GM23338 (cell line): Measurements from ENCODE around the gene CHST15. TPM values are rescaled to one million over a fixed set of nuclear protein-coding genes. Genes with fewer than 3 reads are reported as not detected.

Experiments used
- ATAC-seq: fragments of 200-7000 bp; cut with Tn5 transposase; 3 replicates; pipeline ENCODE4 v1.9.1; 2020
- DNase-seq: peaks from one replicate; pipeline ENCODE4 v3.0.0-alpha.2; 2015; ENCODE audit warnings: low spot score
- H2AFZ ChIP-seq: fragments of 200-600 bp; sonication (generic); 2 replicates; pipeline ENCODE4 v1.8.0; 2016; ENCODE audit warnings: antibody characterized with exemption, mild to moderate bottlenecking, moderate library complexity
- H3F3A ChIP-seq: fragments of 200-600 bp; sonication (generic); replicated peaks from 2 replicates; pipeline ENCODE4 v1.8.0; 2017; ENCODE audit warnings: antibody characterized with exemption, mixed run types, low read depth
- H3K27ac ChIP-seq: fragments of 200-600 bp; sonication (generic); 2 replicates; pipeline ENCODE4 v1.6.1; 2016; ENCODE audit warnings: low read depth
- H3K27me3 ChIP-seq: fragments of 200-600 bp; sonication (generic); 2 replicates; pipeline ENCODE4 v1.8.0; 2016; ENCODE audit warnings: mild to moderate bottlenecking, mixed run types, moderate library complexity; ENCODE audit not compliant: insufficient read depth
- H3K36me3 ChIP-seq: fragments of 200-600 bp; sonication (generic); 2 replicates; pipeline ENCODE4 v1.8.0; 2016; ENCODE audit warnings: mild to moderate bottlenecking; ENCODE audit not compliant: insufficient read depth
- H3K4me1 ChIP-seq: fragments of 200-600 bp; sonication (generic); 2 replicates; pipeline ENCODE4 v1.8.0; 2016; ENCODE audit warnings: mild to moderate bottlenecking, moderate library complexity; ENCODE audit not compliant: insufficient read depth
- H3K4me2 ChIP-seq: fragments of 200-600 bp; sonication (generic); 2 replicates; pipeline ENCODE4 v1.7.1; 2017; ENCODE audit warnings: mixed run types
- H3K4me3 ChIP-seq: fragments of 200-600 bp; sonication (generic); 2 replicates; pipeline ENCODE4 v1.6.1; 2016; ENCODE audit warnings: mixed run types
- H3K79me2 ChIP-seq: fragments of 200-600 bp; sonication (generic); replicated peaks from 2 replicates; pipeline ENCODE4 v1.8.0; 2017; ENCODE audit warnings: mild to moderate bottlenecking; ENCODE audit not compliant: insufficient read depth
- H3K9me2 ChIP-seq: fragments of 200-600 bp; sonication (generic); 2 replicates; pipeline ENCODE4 v1.8.0; 2017; ENCODE audit not compliant: insufficient read depth
- H4K20me1 ChIP-seq: fragments of 200-600 bp; sonication (generic); replicated peaks from 2 replicates; pipeline ENCODE4 v1.8.0; 2017; ENCODE audit warnings: mild to moderate bottlenecking; ENCODE audit not compliant: insufficient read depth
- H3K27ac Mint-ChIP-seq: 2 replicates; pipeline ENCODE4 v1.8.0; 2020; ENCODE audit warnings: inconsistent platforms, mild to moderate bottlenecking, moderate library complexity, mixed read lengths
- H3K27me3 Mint-ChIP-seq: 3 replicates; pipeline ENCODE4 v1.8.0; 2022; ENCODE audit warnings: low read depth, mild to moderate bottlenecking, moderate library complexity, mixed read lengths, inconsistent platforms; ENCODE audit not compliant: insufficient read depth, poor library complexity
- H3K36me3 Mint-ChIP-seq: 3 replicates; pipeline ENCODE4 v1.8.0; 2021; ENCODE audit warnings: low read depth, mild to moderate bottlenecking, inconsistent platforms, moderate library complexity, mixed read lengths
- H3K4me1 Mint-ChIP-seq: 3 replicates; pipeline ENCODE4 v1.8.0; 2020; ENCODE audit warnings: mild to moderate bottlenecking, inconsistent platforms, mixed read lengths
- H3K4me3 Mint-ChIP-seq: 3 replicates; pipeline ENCODE4 v1.8.0; 2021; ENCODE audit warnings: moderate library complexity, mild to moderate bottlenecking, inconsistent platforms, mixed read lengths
- H3K9me3 Mint-ChIP-seq: 3 replicates; pipeline ENCODE4 v1.8.0; 2020; ENCODE audit warnings: moderate library complexity, mild to moderate bottlenecking, inconsistent platforms, mixed read lengths
- CREB1 ChIP-seq: fragments of 250-450 bp; sonication (Bioruptor Pico); IDR thresholded peaks from 2 replicates; pipeline ENCODE4 v1.5.0; 2020; ENCODE audit warnings: low read depth, mild to moderate bottlenecking, moderate library complexity
- EZH2 ChIP-seq: fragments of 200-600 bp; sonication (generic); IDR thresholded peaks from one replicate; pipeline ENCODE4 v1.8.0; 2017; ENCODE audit warnings: antibody characterized with exemption, mild to moderate bottlenecking, low read depth; ENCODE audit not compliant: unreplicated experiment
- NANOG ChIP-seq: IDR thresholded peaks from 2 replicates; pipeline ENCODE4 v1.6.1; 2016; ENCODE audit warnings: antibody characterized with exemption, borderline replicate concordance
- POLR2AphosphoS5 ChIP-seq: IDR thresholded peaks from 2 replicates; pipeline ENCODE4 v1.6.1; 2016; ENCODE audit warnings: antibody characterized with exemption, low read depth
- STAT1 ChIP-seq: IDR thresholded peaks from one replicate; pipeline ENCODE4 v1.6.1; 2016; ENCODE audit warnings: antibody characterized with exemption; ENCODE audit not compliant: unreplicated experiment
- ZNF114 ChIP-seq: fragments of 250-450 bp; sonication (Bioruptor Pico); IDR thresholded peaks from 2 replicates; pipeline ENCODE4 v1.5.0; 2020; ENCODE audit warnings: mild to moderate bottlenecking, moderate library complexity
- ZNF331 ChIP-seq: fragments of 250-450 bp; sonication (Bioruptor Pico); IDR thresholded peaks from 2 replicates; pipeline ENCODE4 v1.5.0; 2020; ENCODE audit warnings: low read depth, mild to moderate bottlenecking, moderate library complexity
- ZNF462 ChIP-seq: fragments of 250-450 bp; sonication (Bioruptor Pico); IDR thresholded peaks from 2 replicates; pipeline ENCODE4 v1.5.0; 2020; ENCODE audit warnings: mild to moderate bottlenecking, moderate library complexity
- polyA plus RNA-seq: library from polyadenylated mRNA; unstranded; fragments of >200 nt; fragmentation: Nextera tagmentation; extraction: Ambion mirVana; gene quantifications from 2 replicates; pipeline ENCODE4 v1.2.1, GENCODE V29; 2016
- total RNA-seq: library from RNA; depleted of rRNA; stranded (reverse); fragments of >200 nt; shearing (Covaris generic); gene quantifications from 2 replicates; pipeline ENCODE4 v1.2.3, GENCODE V29; 2014
- TF ChIP-seq, protein P1 (sequence below): IDR thresholded peaks from 2 replicates; pipeline ENCODE4 v1.6.1; 2016; ENCODE audit warnings: antibody characterized with exemption

The CHST15 gene
- total and polyA plus RNA-seq, 2 experiments from 2014 or later = 2.6 to 11.2 TPM

GRCh38 chr10:124078028-124078427 is 15.4 kb downstream of the CHST15 start:
- Histone ChIP-seq H3K4me2 (no peak overlapping the region), H2AFZ (no peak overlapping the region), H3K27me3 (no peaks in the 10 kb centered on the region), H3K4me3 (no peak overlapping the region), H3F3A (no peaks in the 10 kb centered on the region), H3K4me1 (peaks cover 8% of the 10 kb centered on the region; the same call in 1 of the 2 replicates), H3K27ac (no peak overlapping the region), H3K36me3 (no peaks in the 10 kb centered on the region), H4K20me1 (no peaks in the 10 kb centered on the region), H3K79me2 (peaks cover 16% of the 10 kb centered on the region), H3K9me2 (0 out of 2 replicates have a peak, but pooled peaks cover 4% of the 10 kb centered on the region)
- no peak overlapping the region for H3K27ac Mint-ChIP-seq
- H3K4me3 Mint-ChIP-seq = no peak overlapping the region
- H3K36me3 Mint-ChIP-seq = no peaks in the 10 kb centered on the region; the same call in 2 of the 3 replicates
- DNase-seq (no peak), ATAC-seq (no peak)
- TF ChIP-seq STAT1 (no peak), ZNF331 (CRISPR knock-in tag) (no peak), NANOG (no peak), POLR2AphosphoS5 (no peak), ZNF114 (no peak), CREB1 (CRISPR knock-in tag) (no peak), ZNF462 (CRISPR knock-in tag) (no peak), EZH2 (no peak)
- TF ChIP-seq, protein P1, sequence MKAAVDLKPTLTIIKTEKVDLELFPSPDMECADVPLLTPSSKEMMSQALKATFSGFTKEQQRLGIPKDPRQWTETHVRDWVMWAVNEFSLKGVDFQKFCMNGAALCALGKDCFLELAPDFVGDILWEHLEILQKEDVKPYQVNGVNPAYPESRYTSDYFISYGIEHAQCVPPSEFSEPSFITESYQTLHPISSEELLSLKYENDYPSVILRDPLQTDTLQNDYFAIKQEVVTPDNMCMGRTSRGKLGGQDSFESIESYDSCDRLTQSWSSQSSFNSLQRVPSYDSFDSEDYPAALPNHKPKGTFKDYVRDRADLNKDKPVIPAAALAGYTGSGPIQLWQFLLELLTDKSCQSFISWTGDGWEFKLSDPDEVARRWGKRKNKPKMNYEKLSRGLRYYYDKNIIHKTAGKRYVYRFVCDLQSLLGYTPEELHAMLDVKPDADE = no peak
- H3K27me3 Mint-ChIP-seq = peaks cover 11% of the 10 kb centered on the region
- no peaks in the 10 kb centered on the region for H3K9me3 Mint-ChIP-seq
- peaks cover 27% of the 10 kb centered on the region for H3K4me1 Mint-ChIP-seq
